ENCODE data around the gene C14orf39.

The C14orf39 gene

DNA sequence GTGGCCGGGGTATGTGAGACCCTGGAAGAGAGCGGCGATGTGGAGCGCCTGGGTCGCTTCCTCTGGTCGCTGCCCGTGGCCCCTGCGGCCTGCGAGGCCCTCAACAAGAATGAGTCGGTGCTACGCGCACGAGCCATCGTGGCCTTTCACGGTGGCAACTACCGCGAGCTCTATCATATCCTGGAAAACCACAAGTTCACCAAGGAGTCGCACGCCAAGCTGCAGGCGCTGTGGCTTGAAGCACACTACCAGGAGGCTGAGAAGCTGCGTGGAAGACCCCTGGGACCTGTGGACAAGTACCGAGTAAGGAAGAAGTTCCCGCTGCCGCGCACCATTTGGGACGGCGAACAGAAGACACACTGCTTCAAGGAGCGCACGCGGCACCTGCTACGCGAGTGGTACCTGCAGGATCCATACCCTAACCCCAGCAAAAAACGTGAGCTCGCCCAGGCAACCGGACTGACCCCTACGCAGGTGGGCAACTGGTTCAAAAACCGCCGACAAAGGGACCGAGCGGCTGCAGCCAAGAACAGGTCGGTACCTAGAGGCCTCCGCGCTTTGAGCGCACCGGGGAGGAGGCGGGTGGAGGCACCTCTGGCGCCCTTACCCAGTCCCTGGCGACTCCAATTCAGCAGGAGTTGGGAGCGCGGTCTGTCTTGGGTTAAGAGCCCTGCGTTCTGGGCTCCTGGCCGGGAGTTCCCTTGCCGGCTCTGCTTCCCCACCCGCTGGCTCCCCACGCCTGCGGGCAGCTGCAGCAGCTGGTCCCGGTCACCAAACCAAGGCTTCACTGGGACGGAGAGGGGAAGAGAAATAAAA, 23.8 kb upstream of the C14orf39 start:
- H3K36me3 ChIP-seq (ENCODE audit: control insufficient read depth, insufficient read depth, low read length) = no peaks in the 10 kb centered on the region
- H3K9me3 ChIP-seq (ENCODE audit: control insufficient read depth, insufficient read depth, low read length) = no peaks in the 10 kb centered on the region
- H3K4me3 ChIP-seq (ENCODE audit: low read length) = peak overlapping the region; percentile 17; the same call in 1 of the 2 replicates
- peaks cover 7% of the 10 kb centered on the region; the same call in 1 of the 2 replicates for H3K4me1 ChIP-seq (ENCODE audit: control insufficient read depth, insufficient read depth, low read length)
- H3K27ac ChIP-seq (ENCODE audit: low read length) = no peak overlapping the region
- H3K27me3 ChIP-seq (ENCODE audit: control insufficient read depth, insufficient read depth, low read length) = peaks cover 75% of the 10 kb centered on the region
- no CpG with 5 or more reads among the region's 58 CpGs for WGBS (ENCODE audit: insufficient coverage, insufficient read length)
- DNase-seq (ENCODE audit: low read depth, low spot score) = no peak

DNA sequence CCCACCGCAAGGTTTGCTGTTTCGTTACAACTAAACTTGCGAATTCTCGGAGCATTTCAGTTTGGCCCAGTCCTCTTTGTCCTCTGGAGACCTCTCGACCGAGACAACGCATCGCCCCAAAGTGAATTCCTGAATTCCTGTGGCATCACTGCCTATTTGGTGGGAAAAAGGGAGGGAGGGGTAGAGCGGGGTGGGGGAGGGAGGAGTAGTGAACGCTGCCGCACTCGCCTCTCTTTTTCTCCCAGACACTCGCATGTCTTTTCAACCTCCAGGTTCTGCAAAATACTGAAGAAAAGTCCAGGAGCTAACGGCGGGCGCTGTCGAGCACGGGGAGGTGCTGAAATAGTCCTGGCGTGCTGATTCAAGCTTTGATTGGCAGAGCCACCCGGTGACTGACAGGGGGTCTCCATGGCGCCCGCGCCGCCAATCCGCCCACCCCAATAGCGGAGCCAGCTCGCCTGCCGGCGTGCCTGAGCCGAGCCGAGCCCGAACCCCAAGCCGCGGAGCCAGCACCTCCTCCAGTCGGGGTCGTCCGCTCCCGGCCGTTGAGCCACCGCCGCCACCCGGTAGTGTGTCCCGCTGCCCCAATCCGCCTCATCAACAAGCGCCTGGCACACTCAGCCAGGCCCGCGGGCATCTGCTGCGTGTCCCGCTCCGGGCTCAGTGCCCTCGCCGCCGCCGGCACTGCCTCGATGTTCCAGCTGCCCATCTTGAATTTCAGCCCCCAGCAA, 23.0 kb upstream of the C14orf39 start, which contains the start of gene SIX6:
Gene SIX6, plus strand, starts transcription at position 440 of the 731 bp plus-strand sequence. Its CDS starts 253 bp downstream, at position 693.
- DNase-seq (ENCODE audit: low read depth, low spot score) = no peak
- Histone ChIP-seq H3K4me3 (ENCODE audit: low read length) (peak within 1 kb of the TSS; percentile 17; the same call in 1 of the 2 replicates), H3K27me3 (ENCODE audit: control insufficient read depth, insufficient read depth, low read length) (peaks cover 76% of the 10 kb centered on the region)

GRCh38 chr14:60508363-60508706, 22.5 kb upstream of the C14orf39 start:
- DNase-seq (ENCODE audit: low read depth, low spot score) = no peak
- H3K27me3 ChIP-seq (ENCODE audit: control insufficient read depth, insufficient read depth, low read length) = peaks cover 78% of the 10 kb centered on the region
- H3K4me3 ChIP-seq (ENCODE audit: low read length) = no peak overlapping the region; the same call in 1 of the 2 replicates
- WGBS (ENCODE audit: insufficient coverage, insufficient read length) = no CpG with 5 or more reads among the region's 5 CpGs
- H3K9me3 ChIP-seq (ENCODE audit: control insufficient read depth, insufficient read depth, low read length) = no peaks in the 10 kb centered on the region
- peaks cover 7% of the 10 kb centered on the region; the same call in 1 of the 2 replicates for H3K4me1 ChIP-seq (ENCODE audit: control insufficient read depth, insufficient read depth, low read length)
- H3K27ac ChIP-seq (ENCODE audit: low read length) = no peak overlapping the region
- H3K36me3 ChIP-seq (ENCODE audit: control insufficient read depth, insufficient read depth, low read length) = no peaks in the 10 kb centered on the region

More for the DNA sequence above, 23.0 kb upstream of the C14orf39 start, which contains the start of gene SIX6:
- Histone ChIP-seq H3K9me3 (ENCODE audit: control insufficient read depth, insufficient read depth, low read length) (no peaks in the 10 kb centered on the region), H3K27ac (ENCODE audit: low read length) (no peak within 1 kb of the TSS), H3K36me3 (ENCODE audit: control insufficient read depth, insufficient read depth, low read length) (no peaks in the 10 kb centered on the region), H3K4me1 (ENCODE audit: control insufficient read depth, insufficient read depth, low read length) (peaks cover 7% of the 10 kb centered on the region; the same call in 1 of the 2 replicates)
- no CpG with 5 or more reads among the region's 55 CpGs for WGBS (ENCODE audit: insufficient coverage, insufficient read length)

DNA sequence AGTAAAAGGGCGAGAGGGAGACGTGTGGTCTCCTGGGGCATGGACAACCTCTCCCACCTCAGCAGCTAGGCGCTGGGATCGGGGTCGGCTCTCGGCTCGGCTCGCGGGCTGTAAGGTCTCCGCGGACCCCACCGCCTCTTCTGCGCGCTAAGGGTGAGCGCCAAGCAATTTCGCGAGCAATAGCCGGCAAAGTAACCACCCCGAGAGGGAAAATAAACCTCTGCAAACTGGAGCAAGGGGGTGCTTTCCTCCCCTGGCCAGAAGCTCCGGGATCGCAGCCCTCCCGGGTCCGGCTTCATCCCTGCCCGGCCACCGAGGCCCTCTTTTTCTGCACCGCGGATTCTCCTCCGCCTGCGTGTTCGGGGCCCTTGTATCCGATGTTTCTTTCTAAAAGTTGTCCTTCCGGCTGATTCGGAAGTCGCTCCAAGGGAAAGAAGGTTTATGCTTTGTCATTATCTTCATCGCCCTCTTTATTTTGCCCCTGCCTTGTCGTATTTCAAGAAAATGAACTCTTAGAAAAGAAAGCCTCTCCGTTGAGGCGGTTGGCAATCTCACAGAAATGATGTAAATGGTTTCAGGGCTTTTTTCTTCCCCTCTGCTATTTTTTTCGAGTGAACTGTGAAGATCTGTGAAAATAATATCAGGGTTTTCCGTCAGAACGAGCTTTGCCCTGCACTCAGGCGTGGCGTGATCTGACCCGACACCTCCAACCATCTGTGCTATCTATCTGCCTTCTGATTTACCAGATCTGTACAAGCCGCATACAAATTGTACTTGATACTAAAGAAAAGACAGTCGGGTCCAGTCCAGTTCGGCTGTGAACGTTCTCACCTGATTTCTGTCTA, 21.3 kb upstream of the C14orf39 start:
- Histone ChIP-seq H3K27ac (ENCODE audit: low read length) (no peak overlapping the region), H3K4me1 (ENCODE audit: control insufficient read depth, insufficient read depth, low read length) (peaks cover 7% of the 10 kb centered on the region; the same call in 1 of the 2 replicates), H3K4me3 (ENCODE audit: low read length) (peak overlapping the region; percentile 6; the same call in 1 of the 2 replicates), H3K9me3 (ENCODE audit: control insufficient read depth, insufficient read depth, low read length) (no peaks in the 10 kb centered on the region), H3K27me3 (ENCODE audit: control insufficient read depth, insufficient read depth, low read length) (peaks cover 68% of the 10 kb centered on the region), H3K36me3 (ENCODE audit: control insufficient read depth, insufficient read depth, low read length) (no peaks in the 10 kb centered on the region)
- DNase-seq (ENCODE audit: low read depth, low spot score) = no peak
- WGBS (ENCODE audit: insufficient coverage, insufficient read length) = no CpG with 5 or more reads among the region's 48 CpGs

GRCh38 chr14:60506462-60506984, 20.7 kb upstream of the C14orf39 start:
- Histone ChIP-seq H3K36me3 (ENCODE audit: control insufficient read depth, insufficient read depth, low read length) (no peaks in the 10 kb centered on the region), H3K4me1 (ENCODE audit: control insufficient read depth, insufficient read depth, low read length) (peaks cover 7% of the 10 kb centered on the region; the same call in 1 of the 2 replicates), H3K27ac (ENCODE audit: low read length) (no peak overlapping the region), H3K4me3 (ENCODE audit: low read length) (no peak overlapping the region; the same call in 1 of the 2 replicates), H3K9me3 (ENCODE audit: control insufficient read depth, insufficient read depth, low read length) (no peaks in the 10 kb centered on the region), H3K27me3 (ENCODE audit: control insufficient read depth, insufficient read depth, low read length) (peaks cover 62% of the 10 kb centered on the region)
- DNase-seq (ENCODE audit: low read depth, low spot score) = no peak
- WGBS (ENCODE audit: insufficient coverage, insufficient read length) = no CpG with 5 or more reads among the region's 17 CpGs

DNA sequence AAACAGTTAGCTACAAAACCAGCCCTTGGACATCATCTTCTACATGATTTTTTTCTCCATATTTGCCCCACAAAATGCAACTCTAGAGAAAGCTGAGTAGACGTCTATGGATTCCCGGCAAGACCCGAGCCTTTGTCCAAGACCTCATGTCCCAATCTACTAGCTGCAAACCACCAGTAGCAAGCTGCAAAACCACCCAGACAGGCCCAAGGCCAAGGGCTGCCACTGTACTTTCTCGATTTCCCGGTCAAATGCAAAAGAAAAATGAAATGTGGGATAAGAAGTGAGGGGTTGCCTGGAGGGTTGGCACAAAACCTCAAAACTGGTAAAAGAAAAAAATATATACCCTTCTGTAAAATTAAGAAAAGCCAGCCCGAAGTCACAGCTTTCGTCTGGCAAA, 20.1 kb upstream of the C14orf39 start:
- H3K4me1 ChIP-seq (ENCODE audit: control insufficient read depth, insufficient read depth, low read length) = peaks cover 4% of the 10 kb centered on the region; the same call in 1 of the 2 replicates
- no peak overlapping the region for H3K27ac ChIP-seq (ENCODE audit: low read length)
- no CpG with 5 or more reads among the region's 7 CpGs for WGBS (ENCODE audit: insufficient coverage, insufficient read length)
- no peak for DNase-seq (ENCODE audit: low read depth, low spot score)
- no peaks in the 10 kb centered on the region for H3K9me3 ChIP-seq (ENCODE audit: control insufficient read depth, insufficient read depth, low read length)
- no peaks in the 10 kb centered on the region for H3K36me3 ChIP-seq (ENCODE audit: control insufficient read depth, insufficient read depth, low read length)
- peaks cover 56% of the 10 kb centered on the region for H3K27me3 ChIP-seq (ENCODE audit: control insufficient read depth, insufficient read depth, low read length)
- H3K4me3 ChIP-seq (ENCODE audit: low read length) = no peak overlapping the region

DNA sequence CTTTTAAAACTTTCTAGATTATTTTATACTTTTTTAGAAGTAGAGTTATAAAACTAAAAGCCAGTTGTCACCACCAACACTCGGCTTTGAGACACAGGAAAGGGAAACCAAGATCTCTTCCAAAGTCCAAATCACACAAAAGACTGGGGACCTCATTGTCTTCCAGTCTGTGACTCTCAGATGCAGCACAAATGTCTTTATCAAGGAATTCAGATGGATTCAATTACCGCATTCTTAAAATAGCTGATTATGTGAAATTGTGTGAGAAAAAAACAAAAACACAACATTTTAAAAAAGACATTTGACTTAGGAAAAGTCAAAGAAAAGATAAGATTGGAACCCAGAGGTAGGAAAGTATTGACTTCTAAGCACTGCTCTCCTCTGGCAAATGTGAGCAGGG, 19.6 kb upstream of the C14orf39 start:
- no CpG with 5 or more reads among the region's 2 CpGs for WGBS (ENCODE audit: insufficient coverage, insufficient read length)
- H3K4me3 ChIP-seq (ENCODE audit: low read length) = no peak overlapping the region
- H3K27ac ChIP-seq (ENCODE audit: low read length) = no peak overlapping the region
- no peaks in the 10 kb centered on the region for H3K36me3 ChIP-seq (ENCODE audit: control insufficient read depth, insufficient read depth, low read length)
- DNase-seq (ENCODE audit: low read depth, low spot score) = no peak
- H3K4me1 ChIP-seq (ENCODE audit: control insufficient read depth, insufficient read depth, low read length) = peaks cover 3% of the 10 kb centered on the region; the same call in 1 of the 2 replicates
- H3K27me3 ChIP-seq (ENCODE audit: control insufficient read depth, insufficient read depth, low read length) = peaks cover 51% of the 10 kb centered on the region
- no peaks in the 10 kb centered on the region for H3K9me3 ChIP-seq (ENCODE audit: control insufficient read depth, insufficient read depth, low read length)

DNA sequence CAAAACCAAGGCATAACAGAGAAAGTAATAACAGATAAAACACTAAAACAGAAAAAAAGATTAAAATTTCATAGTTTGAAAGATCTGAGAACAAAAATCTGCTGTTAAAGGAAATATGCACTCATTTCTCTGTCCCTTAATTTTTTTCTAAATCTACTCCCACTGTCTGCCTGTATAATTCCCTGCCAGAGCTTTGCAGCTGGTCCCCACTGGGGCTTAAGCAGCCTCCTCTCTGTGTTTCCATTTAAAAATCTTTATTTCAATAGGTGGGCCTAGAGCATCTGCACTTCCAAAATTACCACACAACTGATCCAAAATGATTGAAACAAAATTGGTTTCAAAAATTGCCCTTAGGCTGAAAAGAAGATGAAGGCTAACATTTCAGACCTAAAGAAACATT, 16.7 kb upstream of the C14orf39 start:
- Histone ChIP-seq H3K4me3 (ENCODE audit: low read length) (no peak overlapping the region), H3K27ac (ENCODE audit: low read length) (no peak overlapping the region), H3K4me1 (ENCODE audit: control insufficient read depth, insufficient read depth, low read length) (no peaks in the 10 kb centered on the region), H3K9me3 (ENCODE audit: control insufficient read depth, insufficient read depth, low read length) (no peaks in the 10 kb centered on the region), H3K27me3 (ENCODE audit: control insufficient read depth, insufficient read depth, low read length) (peaks cover 25% of the 10 kb centered on the region), H3K36me3 (ENCODE audit: control insufficient read depth, insufficient read depth, low read length) (no peaks in the 10 kb centered on the region)
- no peak for DNase-seq (ENCODE audit: low read depth, low spot score)

GRCh38 chr14:60495946-60496345, 10.1 kb upstream of the C14orf39 start:
- Histone ChIP-seq H3K27ac (ENCODE audit: low read length) (no peak overlapping the region), H3K9me3 (ENCODE audit: control insufficient read depth, insufficient read depth, low read length) (no peaks in the 10 kb centered on the region), H3K36me3 (ENCODE audit: control insufficient read depth, insufficient read depth, low read length) (no peaks in the 10 kb centered on the region), H3K4me1 (ENCODE audit: control insufficient read depth, insufficient read depth, low read length) (no peaks in the 10 kb centered on the region), H3K27me3 (ENCODE audit: control insufficient read depth, insufficient read depth, low read length) (no peaks in the 10 kb centered on the region; the same call in 1 of the 2 replicates), H3K4me3 (ENCODE audit: low read length) (no peak overlapping the region)
- no peak for DNase-seq (ENCODE audit: low read depth, low spot score)
- no CpG with 5 or more reads among the region's 1 CpG for WGBS (ENCODE audit: insufficient coverage, insufficient read length)
